ENCODE measurements around the gene GLT8D1. TPM values are rescaled to one million over a fixed set of nuclear protein-coding genes. Genes with fewer than 3 reads are reported as not detected.

Gene GLT8D1
- total and polyA plus RNA-seq, 2 of the 13 experiments (the other 11 are each of a cell fraction or from before 2014, with no cell fraction given), result 110 to 121 TPM

GRCh38 chr3:52704611-52705437, 767 bp downstream of the GLT8D1 start (continued):
- TF ChIP-seq ZNF280D (CRISPR knock-in tag; IDR thresholded peaks at IDR 0.05) (no peak), LBX2 (CRISPR knock-in tag; IDR thresholded peaks at IDR 0.05; ENCODE audit: borderline replicate concordance) (no peak), HDAC2 (CRISPR knock-in tag; IDR thresholded peaks at IDR 0.05) (peak; percentile 90), ZNF724P (CRISPR knock-in tag; IDR thresholded peaks at IDR 0.05; ENCODE audit: borderline replicate concordance) (no peak), BHLHE40 (IDR thresholded peaks at IDR 0.05; ENCODE audit: low read length) (peak; percentile 99), ZFP62 (CRISPR knock-in tag; IDR thresholded peaks at IDR 0.05) (no peak), GPBP1L1 (CRISPR knock-in tag; IDR thresholded peaks at IDR 0.05) (no peak), MED13 (CRISPR knock-in tag; IDR thresholded peaks at IDR 0.05) (peak; percentile 80), ARID4A (CRISPR knock-in tag; IDR thresholded peaks at IDR 0.05; ENCODE audit: borderline replicate concordance) (peak; percentile 94), GFI1 (CRISPR knock-in tag; IDR thresholded peaks at IDR 0.05; ENCODE audit: borderline replicate concordance) (peak; percentile 45; the same call in 1 of the 2 replicates), CSRNP1 (CRISPR knock-in tag; IDR thresholded peaks at IDR 0.05) (no peak), SIX4 (CRISPR knock-in tag; IDR thresholded peaks at IDR 0.05) (no peak), PHB2 (IDR thresholded peaks at IDR 0.05; ENCODE audit: partially characterized antibody) (no peak), ZKSCAN5 (CRISPR knock-in tag; IDR thresholded peaks at IDR 0.05) (no peak), MYPOP (CRISPR knock-in tag; IDR thresholded peaks at IDR 0.05) (no peak), ZNF672 (CRISPR knock-in tag; IDR thresholded peaks at IDR 0.05) (peak; percentile 37; the same call in 1 of the 2 replicates), RXRB (CRISPR knock-in tag; IDR thresholded peaks at IDR 0.05; ENCODE audit: borderline replicate concordance) (peak; percentile 90)

All from HepG2 (cell line).